Loucy (cell line): ENCODE results near the gene AHRR.

ENCODE experiments used
- CTCF ChIP-seq: fragments of 200-600 bp; sonication (generic); conservative IDR thresholded peaks from 2 replicates; pipeline ENCODE4 v1.5.1; 2014; ENCODE audit warnings: mild to moderate bottlenecking, antibody characterized with exemption, low read length
- EZH2phosphoT487 ChIP-seq: fragments of 200-600 bp; IDR thresholded peaks from 2 replicates; pipeline ENCODE4 v1.6.1; 2018; ENCODE audit warnings: antibody characterized with exemption, mild to moderate bottlenecking, moderate library complexity, borderline replicate concordance

- no peak for TF ChIP-seq CTCF
- no peak for TF ChIP-seq EZH2phosphoT487
Observed at GRCh38 chr5:399296-400281, 78.1 kb downstream of the AHRR start.
